Body of pancreas (tissue), 4 donors: ENCODE results near the gene HNRNPA1L2.

ENCODE experiments used
- CTCF ChIP-seq, 7 experiments: fragments of 450-650 bp in 4 of 7; fragments of 200-600 bp in 3 of 7; sonication (generic) in 3 of 7; IDR thresholded peaks; one replicate each; pipeline ENCODE4 v1.5.1; 2016 to 2019; ENCODE audit warnings: antibody characterized with exemption in 7 of 7
- POLR2A ChIP-seq, 3 donors: fragments of 450-650 bp; IDR thresholded peaks; one replicate each; pipeline ENCODE4 v1.6.1; 2016; ENCODE audit warnings: antibody characterized with exemption in 3 of 3, mild to moderate bottlenecking in 2 of 3

DNA sequence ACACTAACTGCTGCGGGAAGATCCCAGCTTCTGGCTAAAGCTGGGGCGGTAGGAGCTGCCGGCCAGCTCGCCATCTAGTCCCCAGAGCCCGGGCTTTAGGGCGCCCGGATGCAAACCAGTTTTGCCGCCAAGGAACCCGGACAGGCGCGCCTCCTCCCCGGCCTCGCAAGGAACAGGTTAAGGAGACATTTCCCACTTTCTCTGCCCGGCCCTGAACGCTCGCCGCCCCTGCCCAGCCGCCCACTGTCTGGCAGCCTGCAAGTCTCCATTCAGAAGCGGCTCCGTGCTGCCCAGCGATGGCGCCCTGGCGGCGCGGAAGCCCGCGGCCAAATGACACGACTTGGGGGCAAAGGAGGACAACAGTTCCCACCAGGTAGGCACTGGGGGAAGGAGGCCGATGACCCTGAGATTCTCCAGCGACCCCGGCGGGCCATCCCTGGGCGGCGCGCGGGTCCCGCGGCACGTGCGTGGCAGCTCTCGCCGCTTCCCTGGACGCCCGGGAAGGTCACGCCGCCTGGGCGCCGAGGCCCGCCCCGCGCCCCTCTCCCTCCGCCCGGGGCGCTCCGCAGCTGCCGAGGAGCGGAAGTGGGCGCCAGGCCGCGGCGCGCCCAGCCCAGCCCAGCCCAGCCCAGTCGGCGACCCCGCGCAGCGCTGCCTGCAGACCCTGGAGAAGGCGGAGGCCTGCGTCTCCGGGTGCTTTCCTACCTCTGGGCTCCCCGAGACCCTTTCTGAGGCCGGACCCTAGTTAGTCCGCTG is 42.2 kb upstream of the HNRNPA1L2 start:
- TF ChIP-seq CTCF (IDR thresholded peaks at IDR 0.05) (no peak), POLR2A (IDR thresholded peaks at IDR 0.05) (peak in 1 of 3 donors; percentile 29)
